Tibial nerve (tissue), 4 donors: ENCODE data around the gene EPRS1. TPM values are rescaled to one million over a fixed set of nuclear protein-coding genes. Genes with fewer than 3 reads are reported as not detected.

Experiments
- DNase-seq, 2 donors: peaks; one replicate each; pipeline ENCODE4 v3.0.0-alpha.2; 2019; ENCODE audit warnings: low spot score in 2 of 2
- H3K27ac ChIP-seq, 4 donors: fragments of 200-600 bp; sonication (generic) in 3 of 4; one replicate each; pipeline ENCODE4 v1.5.1; 2017 to 2019; ENCODE audit warnings: mild to moderate bottlenecking in 1 of 4
- H3K27me3 ChIP-seq, 2 donors: fragments of 200-600 bp; sonication (generic) in 1 of 2; one replicate each; pipeline versions ENCODE4 v1.5.1 to v1.6.0; 2017 to 2019
- H3K36me3 ChIP-seq, 3 donors: fragments of 200-600 bp; sonication (generic); one replicate each; pipeline ENCODE4 v1.5.1; 2018 to 2019
- H3K4me1 ChIP-seq, 4 donors: fragments of 200-600 bp; sonication (generic) in 3 of 4; one replicate each; pipeline ENCODE4 v1.5.1; 2017 to 2019
- H3K4me3 ChIP-seq, 4 donors: fragments of 200-600 bp; sonication (generic) in 3 of 4; one replicate each; pipeline ENCODE4 v1.5.1; 2017 to 2019; ENCODE audit warnings: mild to moderate bottlenecking in 1 of 4, moderate library complexity in 1 of 4
- H3K9me3 ChIP-seq, 4 donors: fragments of 200-600 bp; sonication (generic) in 3 of 4; one replicate each; pipeline ENCODE4 v1.5.1; 2017 to 2019
- CTCF ChIP-seq, 5 experiments: fragments of 200-600 bp in 3 of 5; fragments of 450-650 bp in 2 of 5; sonication (generic) in 3 of 5; IDR thresholded peaks; one replicate each; pipeline ENCODE4 v1.5.1; 2016 to 2019; ENCODE audit warnings: antibody characterized with exemption in 5 of 5, mild to moderate bottlenecking in 3 of 5, moderate library complexity in 2 of 5
- EP300 ChIP-seq, 2 donors: sonication (generic); formaldehyde crosslinking; IDR thresholded peaks; one replicate each; pipeline ENCODE4 v1.6.1; 2017; ENCODE audit warnings: antibody characterized with exemption in 2 of 2, mild to moderate bottlenecking in 1 of 2
- POLR2A ChIP-seq, 2 donors: fragments of 450-650 bp; IDR thresholded peaks; one replicate each; pipeline ENCODE4 v1.6.1; 2017; ENCODE audit warnings: antibody characterized with exemption in 2 of 2, mild to moderate bottlenecking in 2 of 2, moderate library complexity in 2 of 2
- WGBS, 2 donors: methylation state at CpG; one replicate each; pipeline ENCODE4 v1.1.5; 2018; 5-methylcytosine and 5-hydroxymethylcytosine counted together
- total RNA-seq, 4 donors: library from RNA; depleted of rRNA; stranded (reverse); fragments of >200 nt; gene quantifications; one replicate each; pipeline ENCODE4 v1.1.0, GENCODE V29; 2016

The EPRS1 gene
- total RNA-seq, 4 donors from 2014 or later, result 38.1 to 53.8 (median 43.4) TPM

GRCh38 chr1:219999821-220000220 is 46.5 kb downstream of the EPRS1 start:
- DNase-seq, result no peak
- Histone ChIP-seq H3K9me3 (no peaks in the 10 kb centered on the region), H3K27me3 (no peaks in the 10 kb centered on the region), H3K36me3 (peaks cover 8 to 93% (median 24%) of the 10 kb centered on the region in 3 donors), H3K4me1 (no peaks in the 10 kb centered on the region), H3K4me3 (no peak overlapping the region), H3K27ac (no peak overlapping the region)
- 71 to 83% methylated on average over 4 of the region's 4 CpGs for WGBS, 2 donors
- no peak for TF ChIP-seq POLR2A (IDR thresholded peaks at IDR 0.05)
- TF ChIP-seq CTCF (IDR thresholded peaks at IDR 0.05), result no peak
- no peak for TF ChIP-seq EP300 (IDR thresholded peaks at IDR 0.05)

Other genes with a start within 250 kb of the EPRS1 start
- 1 to 10 TPM in 1 of 4 donors, under 1 TPM in 1, not detected in 2; 0.63 to 1.4 TPM for gene SLC30A10, start 117.9 kb downstream of the EPRS1 start, total RNA-seq
- 10 to 100 TPM; 16.1 to 25.9 (median 19.2) TPM for gene BPNT1, start 43.3 kb upstream of the EPRS1 start, total RNA-seq
- 10 to 100 TPM; 43.3 to 59.0 (median 52.0) TPM for gene IARS2, start 47.6 kb upstream of the EPRS1 start, total RNA-seq
- gene RAB3GAP2, start 225.9 kb upstream of the EPRS1 start, total RNA-seq, result 10 to 100 TPM; 30.6 to 36.8 (median 31.2) TPM